ENCODE measurements around the gene FGFRL1. TPM values are rescaled to one million over a fixed set of nuclear protein-coding genes. Genes with fewer than 3 reads are reported as not detected.

Gene FGFRL1, protein sequence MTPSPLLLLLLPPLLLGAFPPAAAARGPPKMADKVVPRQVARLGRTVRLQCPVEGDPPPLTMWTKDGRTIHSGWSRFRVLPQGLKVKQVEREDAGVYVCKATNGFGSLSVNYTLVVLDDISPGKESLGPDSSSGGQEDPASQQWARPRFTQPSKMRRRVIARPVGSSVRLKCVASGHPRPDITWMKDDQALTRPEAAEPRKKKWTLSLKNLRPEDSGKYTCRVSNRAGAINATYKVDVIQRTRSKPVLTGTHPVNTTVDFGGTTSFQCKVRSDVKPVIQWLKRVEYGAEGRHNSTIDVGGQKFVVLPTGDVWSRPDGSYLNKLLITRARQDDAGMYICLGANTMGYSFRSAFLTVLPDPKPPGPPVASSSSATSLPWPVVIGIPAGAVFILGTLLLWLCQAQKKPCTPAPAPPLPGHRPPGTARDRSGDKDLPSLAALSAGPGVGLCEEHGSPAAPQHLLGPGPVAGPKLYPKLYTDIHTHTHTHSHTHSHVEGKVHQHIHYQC
- 10 to 100 TPM; 16.0 to 34.7 TPM for total RNA-seq

DNA sequence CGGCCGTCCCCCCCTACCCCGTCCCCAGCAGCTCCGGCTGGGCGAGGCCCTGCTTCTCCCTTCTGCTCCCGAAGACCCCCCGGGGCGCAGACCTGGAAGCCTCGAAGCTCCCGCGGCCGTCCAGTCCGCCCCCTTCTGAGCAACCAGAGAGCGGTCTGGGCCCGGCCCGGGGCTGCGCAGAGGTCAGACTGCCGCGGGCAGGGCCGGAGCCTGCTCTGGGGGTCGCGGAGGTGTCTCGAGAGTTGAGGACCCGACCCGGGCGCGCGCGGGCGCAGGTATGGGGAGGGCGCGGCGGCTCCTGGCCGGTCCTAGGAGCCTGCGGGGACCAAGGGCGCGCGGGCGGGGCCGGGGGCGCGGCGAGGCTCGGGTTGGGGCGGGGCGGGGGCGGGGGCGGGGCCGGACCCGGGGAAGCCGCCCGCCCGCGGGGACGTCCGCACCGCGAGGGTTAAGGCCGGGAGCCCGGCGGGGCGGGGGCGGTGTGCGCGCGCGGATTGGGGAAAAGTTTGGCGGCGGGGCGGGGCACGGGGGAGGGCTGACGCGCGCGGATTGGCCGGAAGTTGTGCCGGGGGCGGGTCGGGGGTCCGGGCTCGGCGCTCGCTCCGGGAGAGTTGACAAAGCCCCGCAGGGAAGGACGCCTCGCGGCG, at the start of gene FGFRL1:
FGFRL1 (plus strand) TSS at position 605 of the 644 bp plus-strand sequence. CDS start 860 bp downstream, outside the sequence.
- peak; percentile 96 for DNase-seq
- Histone ChIP-seq H3K9me3 (no peaks in the 10 kb centered on the region), H3K27ac (peak within 1 kb of the TSS; percentile 72), H3K4me3 (peak within 1 kb of the TSS; percentile 57), H3K36me3 (no peaks in the 10 kb centered on the region), H3K27me3 (peaks cover 6% of the 10 kb centered on the region), H3K9ac (ENCODE audit: low read depth in 2 of 2, low read length in 2 of 2) (peak within 1 kb of the TSS; percentile 63 to 70), H3K4me1 (peaks cover 7% of the 10 kb centered on the region)
- intact Hi-C loops (cut with DNase I), result no loop called here
- TF ChIP-seq, protein P1, sequence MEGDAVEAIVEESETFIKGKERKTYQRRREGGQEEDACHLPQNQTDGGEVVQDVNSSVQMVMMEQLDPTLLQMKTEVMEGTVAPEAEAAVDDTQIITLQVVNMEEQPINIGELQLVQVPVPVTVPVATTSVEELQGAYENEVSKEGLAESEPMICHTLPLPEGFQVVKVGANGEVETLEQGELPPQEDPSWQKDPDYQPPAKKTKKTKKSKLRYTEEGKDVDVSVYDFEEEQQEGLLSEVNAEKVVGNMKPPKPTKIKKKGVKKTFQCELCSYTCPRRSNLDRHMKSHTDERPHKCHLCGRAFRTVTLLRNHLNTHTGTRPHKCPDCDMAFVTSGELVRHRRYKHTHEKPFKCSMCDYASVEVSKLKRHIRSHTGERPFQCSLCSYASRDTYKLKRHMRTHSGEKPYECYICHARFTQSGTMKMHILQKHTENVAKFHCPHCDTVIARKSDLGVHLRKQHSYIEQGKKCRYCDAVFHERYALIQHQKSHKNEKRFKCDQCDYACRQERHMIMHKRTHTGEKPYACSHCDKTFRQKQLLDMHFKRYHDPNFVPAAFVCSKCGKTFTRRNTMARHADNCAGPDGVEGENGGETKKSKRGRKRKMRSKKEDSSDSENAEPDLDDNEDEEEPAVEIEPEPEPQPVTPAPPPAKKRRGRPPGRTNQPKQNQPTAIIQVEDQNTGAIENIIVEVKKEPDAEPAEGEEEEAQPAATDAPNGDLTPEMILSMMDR (IDR thresholded peaks at IDR 0.05), result no peak

DNA sequence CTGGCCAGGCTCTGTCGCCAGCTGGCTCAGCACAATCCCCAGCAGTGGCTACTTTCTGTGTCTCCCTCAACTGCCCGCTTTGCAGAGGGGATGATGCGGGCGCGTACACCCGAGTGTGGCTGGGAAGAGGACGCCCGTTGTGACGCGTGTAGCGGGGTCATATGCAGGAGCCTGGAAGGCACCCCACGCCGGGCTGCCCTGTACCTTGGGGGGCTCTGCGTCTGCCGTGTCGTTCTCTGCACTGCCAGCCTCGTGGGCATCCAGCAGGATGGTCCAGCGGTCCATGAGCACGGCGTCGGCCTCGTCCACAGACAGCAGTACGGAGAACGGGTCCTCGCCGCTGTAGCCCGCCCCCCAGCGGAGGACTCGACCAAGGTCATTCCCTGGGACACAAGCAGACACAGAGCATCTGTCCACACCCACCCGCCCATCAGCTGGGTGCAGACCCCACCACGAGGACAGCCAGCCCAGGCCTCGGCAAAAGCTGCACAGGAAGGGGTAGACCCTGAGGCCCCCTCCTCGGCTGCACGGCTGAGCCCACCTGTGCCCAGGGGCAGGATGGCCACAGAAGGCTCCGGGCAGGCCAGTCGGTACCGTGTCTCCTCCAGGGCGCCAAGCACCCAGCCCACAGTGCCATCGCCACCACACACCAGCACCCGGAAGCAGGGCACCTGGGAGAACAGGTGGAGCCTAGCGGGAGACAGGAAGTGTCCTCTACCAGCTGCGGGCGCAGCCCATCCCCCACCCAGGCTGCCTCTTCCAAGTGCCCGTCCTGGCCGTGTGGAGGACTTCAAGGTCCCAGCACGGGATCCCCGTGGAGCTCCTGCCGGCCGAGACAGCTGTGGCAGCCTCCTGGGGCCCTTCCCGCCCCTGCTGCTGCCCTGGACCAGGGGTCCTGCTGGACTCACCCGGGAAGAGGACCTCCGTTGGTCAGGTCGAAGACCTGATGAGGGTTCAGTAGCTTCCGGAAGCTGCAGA, 48.9 kb upstream of the FGFRL1 start:
- DNase-seq, result peak; percentile 74
- TF ChIP-seq, protein P1 (IDR thresholded peaks at IDR 0.05), result no peak
- H3K9me3 ChIP-seq, result no peaks in the 10 kb centered on the region
- intact Hi-C loops (cut with DNase I), result no loop called here
- H3K9ac ChIP-seq (ENCODE audit: low read depth in 2 of 2, low read length in 2 of 2), result peak overlapping the region; percentile 47 to 70
- H3K4me1 ChIP-seq, result no peaks in the 10 kb centered on the region
- H3K27me3 ChIP-seq, result no peaks in the 10 kb centered on the region
- H3K36me3 ChIP-seq, result peaks cover 3% of the 10 kb centered on the region
- peak overlapping the region; percentile 6 for H3K4me3 ChIP-seq
- peak overlapping the region; percentile 55 for H3K27ac ChIP-seq

- peak overlapping the region; percentile 55 for H3K27ac ChIP-seq
These were observed 47.9 kb upstream of the FGFRL1 start for GRCh38 chr4:963276-964225.

GRCh38 chr4:964346-965025, 46.9 kb upstream of the FGFRL1 start:
- Histone ChIP-seq H3K9me3 (no peaks in the 10 kb centered on the region), H3K27ac (no peak overlapping the region), H3K36me3 (peaks cover 3% of the 10 kb centered on the region), H3K9ac (ENCODE audit: low read depth in 2 of 2, low read length in 2 of 2) (no peak overlapping the region), H3K4me1 (no peaks in the 10 kb centered on the region), H3K4me3 (no peak overlapping the region), H3K27me3 (no peaks in the 10 kb centered on the region)
- intact Hi-C loops (cut with DNase I), result no loop called here
- no peak for DNase-seq
- TF ChIP-seq, protein P1 (IDR thresholded peaks at IDR 0.05), result no peak

More at GRCh38 chr4:963276-964225, 47.9 kb upstream of the FGFRL1 start:
- no peaks in the 10 kb centered on the region for H3K9me3 ChIP-seq
- no peaks in the 10 kb centered on the region for H3K27me3 ChIP-seq
- peak overlapping the region; percentile 6 for H3K4me3 ChIP-seq
- TF ChIP-seq, protein P1 (IDR thresholded peaks at IDR 0.05), result no peak
- H3K9ac ChIP-seq (ENCODE audit: low read depth in 2 of 2, low read length in 2 of 2), result peak overlapping the region; percentile 47 to 70
- DNase-seq, result no peak
- H3K36me3 ChIP-seq, result peaks cover 3% of the 10 kb centered on the region
- no peaks in the 10 kb centered on the region for H3K4me1 ChIP-seq
- intact Hi-C loops (cut with DNase I), result no loop called here

All from colonic mucosa (tissue), 4 donors.